ENCODE data around the gene TRPM1.

Gene TRPM1

GRCh38 chr15:31101262-31102038, at the start of gene TRPM1:
TRPM1 (minus strand) TSS chr15:31101725; CDS start chr15:31081355, 20,370 bp downstream.
- FAIRE-seq, result no peak

- no peak for FAIRE-seq
Measured at GRCh38 chr15:31150732-31151231, 49.3 kb upstream of the TRPM1 start.

GRCh38 chr15:31149987-31150386, 48.5 kb upstream of the TRPM1 start:
- no peak for FAIRE-seq

- no peak for FAIRE-seq
Measured at GRCh38 chr15:31149088-31149505, 47.6 kb upstream of the TRPM1 start.

GRCh38 chr15:31148297-31149087, 47.0 kb upstream of the TRPM1 start:
- FAIRE-seq, result no peak

- no peak for FAIRE-seq
Measured at GRCh38 chr15:31147944-31148296, 46.4 kb upstream of the TRPM1 start.

GRCh38 chr15:31147456-31147855, 45.9 kb upstream of the TRPM1 start:
- FAIRE-seq, result no peak

GRCh38 chr15:31145271-31145911, 43.9 kb upstream of the TRPM1 start:
- no peak for FAIRE-seq

- FAIRE-seq, result no peak
Measured at GRCh38 chr15:31141792-31142191, 40.3 kb upstream of the TRPM1 start.

- FAIRE-seq, result no peak
Measured at GRCh38 chr15:31136607-31137328, 35.2 kb upstream of the TRPM1 start.

- FAIRE-seq, result no peak
Measured at GRCh38 chr15:31136016-31136415, 34.5 kb upstream of the TRPM1 start.

GRCh38 chr15:31135523-31135922, 34.0 kb upstream of the TRPM1 start:
- no peak for FAIRE-seq

GRCh38 chr15:31133890-31134289, 32.4 kb upstream of the TRPM1 start:
- no peak for FAIRE-seq

- FAIRE-seq, result no peak
Measured at GRCh38 chr15:31131853-31132375, 30.4 kb upstream of the TRPM1 start.

- no peak for FAIRE-seq
Measured at GRCh38 chr15:31130576-31131237, 29.2 kb upstream of the TRPM1 start.

GRCh38 chr15:31129769-31130303, 28.3 kb upstream of the TRPM1 start:
- FAIRE-seq, result no peak

- FAIRE-seq, result no peak
Measured at GRCh38 chr15:31128919-31129768, 27.6 kb upstream of the TRPM1 start.

- FAIRE-seq, result no peak
Measured at GRCh38 chr15:31128477-31128876, 27.0 kb upstream of the TRPM1 start.

GRCh38 chr15:31127596-31128261, 26.2 kb upstream of the TRPM1 start:
- FAIRE-seq, result no peak

- FAIRE-seq, result no peak
Measured at GRCh38 chr15:31125061-31125460, 23.5 kb upstream of the TRPM1 start.

Data from endometrium (tissue), 2 donors.